B cell (primary cell): Measurements from ENCODE around the gene C1orf74. TPM values are rescaled to one million over a fixed set of nuclear protein-coding genes. Genes with fewer than 3 reads are reported as not detected.

ENCODE experiments used
- ATAC-seq: fragments of 200-7000 bp; cut with Tn5 transposase; one replicate; pipeline ENCODE4 v1.10.0; 2021; ENCODE audit warnings: low read depth, mild to moderate bottlenecking, moderate number of reproducible peaks, moderate library complexity
- CTCF ChIA-PET: fragments of 350-600 bp; sonication (Branson Sonifier 250); formaldehyde crosslinking; loops from one replicate; lab custom pipeline; 2021; ENCODE audit warnings: antibody characterized with exemption, inconsistent platforms; lab: Charles Lee
- POLR2A ChIA-PET: fragments of 350-600 bp; sonication (Branson Sonifier 250); formaldehyde crosslinking; loops from one replicate; lab custom pipeline; 2021; ENCODE audit warnings: antibody characterized with exemption; lab: Charles Lee
- DNase-seq: peaks from one replicate; pipeline ENCODE4 v3.0.0; 2013
- H2AFZ ChIP-seq: 2 replicates; pipeline ENCODE4 v1.6.1; 2012; ENCODE audit warnings: mild to moderate bottlenecking, low read depth, low read length; ENCODE audit not compliant: insufficient read depth, poor library complexity, severe bottlenecking
- H3K27ac ChIP-seq, 2 donors: 1 replicate in 1 of 2; 2 replicates in 1 of 2; pipeline ENCODE4 v1.5.1; 2012 to 2013; ENCODE audit warnings: low read length in 2 of 2, mild to moderate bottlenecking in 2 of 2, moderate library complexity in 1 of 2
- H3K27me3 ChIP-seq, 4 experiments: fragments of 200-600 bp in 1 of 4; sonication (generic) in 1 of 4; replicated peaks in 1 of 4; 1 replicate in 2 of 4; 2 replicates in 2 of 4; pipeline versions ENCODE4 v1.6.1 to v1.7.0; 2013 to 2016; ENCODE audit warnings: low read length in 3 of 4, mild to moderate bottlenecking in 2 of 4, mixed read lengths in 1 of 4, moderate library complexity in 1 of 4; ENCODE audit not compliant: insufficient read depth in 4 of 4, control insufficient read depth in 3 of 4; ENCODE audit errors: control extremely low read depth in 1 of 4
- H3K36me3 ChIP-seq, 2 experiments: replicated peaks in 1 of 2; 1 replicate in 1 of 2; 2 replicates in 1 of 2; pipeline versions ENCODE4 v1.6.1 to v1.7.1; 2013; ENCODE audit warnings: low read length in 1 of 2; ENCODE audit not compliant: insufficient read depth in 2 of 2, control insufficient read depth in 1 of 2; ENCODE audit errors: control extremely low read depth in 1 of 2, extremely low read depth in 1 of 2
- H3K4me1 ChIP-seq, 2 donors: fragments of 200-600 bp in 1 of 2; sonication (generic) in 1 of 2; 1 replicate in 1 of 2; 2 replicates in 1 of 2; pipeline versions ENCODE4 v1.5.1 to v1.6.1; 2013 to 2017; ENCODE audit warnings: low read length in 2 of 2; ENCODE audit not compliant: control insufficient read depth in 2 of 2, insufficient read depth in 2 of 2
- H3K4me2 ChIP-seq: replicated peaks from 2 replicates; pipeline ENCODE3; 2012; ENCODE audit warnings: mild to moderate bottlenecking, low read depth, low read length; ENCODE audit not compliant: poor library complexity, severe bottlenecking
- H3K4me3 ChIP-seq, 5 experiments: fragments of 200-600 bp in 1 of 5; sonication (generic) in 1 of 5; 1 replicate in 3 of 5; 2 replicates in 2 of 5; pipeline versions ENCODE4 v1.5.1 to v1.7.0; 2011 to 2016; ENCODE audit warnings: low read length in 4 of 5, mild to moderate bottlenecking in 4 of 5, low read depth in 2 of 5, control low read depth in 1 of 5, moderate library complexity in 1 of 5; ENCODE audit not compliant: insufficient read depth in 1 of 5; ENCODE audit errors: control extremely low read depth in 1 of 5, extremely low read depth in 1 of 5
- H3K79me2 ChIP-seq: fragments of 200-600 bp; sonication (generic); one replicate; pipeline ENCODE4 v1.6.0; 2016; ENCODE audit warnings: low read length; ENCODE audit not compliant: control insufficient read depth, insufficient read depth
- H3K9ac ChIP-seq: fragments of 200-600 bp; sonication (generic); 2 replicates; pipeline ENCODE4 v1.6.1; 2017; ENCODE audit warnings: mild to moderate bottlenecking, low read length, moderate library complexity
- H3K9me3 ChIP-seq, 3 donors: one replicate each; pipeline versions ENCODE4 v1.6.1 to v1.7.1; 2013; ENCODE audit warnings: low read length in 2 of 3; ENCODE audit not compliant: control insufficient read depth in 2 of 3, insufficient read depth in 1 of 3; ENCODE audit errors: control extremely low read depth in 1 of 3
- H4K20me1 ChIP-seq: 2 replicates; pipeline ENCODE4 v1.6.0; 2012; ENCODE audit warnings: mild to moderate bottlenecking, low read length; ENCODE audit not compliant: insufficient read depth, control insufficient read depth, poor library complexity, severe bottlenecking
- H3K27ac Mint-ChIP-seq: one replicate; pipeline ENCODE4 v1.8.0; 2021; ENCODE audit warnings: mixed read lengths
- H3K27me3 Mint-ChIP-seq: one replicate; pipeline ENCODE4 v1.8.0; 2021; ENCODE audit warnings: mixed read lengths
- H3K4me1 Mint-ChIP-seq: one replicate; pipeline ENCODE4 v1.8.0; 2021; ENCODE audit warnings: mixed read lengths
- H3K4me3 Mint-ChIP-seq: one replicate; pipeline ENCODE4 v1.8.0; 2021; ENCODE audit warnings: mixed read lengths
- H3K9me3 Mint-ChIP-seq: one replicate; pipeline ENCODE4 v1.8.0; 2022; ENCODE audit warnings: mixed read lengths; ENCODE audit not compliant: insufficient read depth
- CTCF ChIP-seq: fragments of 200-600 bp; IDR thresholded peaks from one replicate; pipeline ENCODE4 v1.8.0; 2022; ENCODE audit warnings: antibody characterized with exemption, mild to moderate bottlenecking
- EZH2 ChIP-seq: IDR thresholded peaks from 2 replicates; pipeline ENCODE4 v1.6.1; 2012; ENCODE audit warnings: borderline replicate concordance, low read depth, mild to moderate bottlenecking, moderate library complexity, low read length; ENCODE audit not compliant: insufficient read depth, poor library complexity, severe bottlenecking
- WGBS: methylation state at CpG from one replicate; pipeline ENCODE4 v1.1.5; 2013; ENCODE audit warnings: missing lambda C conversion rate; ENCODE audit not compliant: insufficient coverage; 5-methylcytosine and 5-hydroxymethylcytosine counted together
- intact Hi-C: fragments of 100-400 bp; cut with micrococcal nuclease; formaldehyde crosslinking; loops from one replicate; pipeline ENCODE4 v1.10.0; 2022
- polyA plus RNA-seq: library from polyadenylated mRNA; depleted of rRNA; stranded (reverse); fragments of >200 nt; gene quantifications from 2 replicates; pipeline ENCODE4 v1.2.3, GENCODE V29; 2012
- total RNA-seq, 2 donors: library from RNA; stranded (reverse); fragments of 120-200 nt in 1 of 2; gene quantifications; 1 replicate in 1 of 2; 2 replicates in 1 of 2; pipeline versions ENCODE4 v1.2.3 to v1.2.4, GENCODE V29; 2013 to 2022

Gene C1orf74
- total and polyA plus RNA-seq, 2 donors (not counting 1 experiment from before 2014, with no cell fraction given), result 0.49 to 3.4 TPM

DNA sequence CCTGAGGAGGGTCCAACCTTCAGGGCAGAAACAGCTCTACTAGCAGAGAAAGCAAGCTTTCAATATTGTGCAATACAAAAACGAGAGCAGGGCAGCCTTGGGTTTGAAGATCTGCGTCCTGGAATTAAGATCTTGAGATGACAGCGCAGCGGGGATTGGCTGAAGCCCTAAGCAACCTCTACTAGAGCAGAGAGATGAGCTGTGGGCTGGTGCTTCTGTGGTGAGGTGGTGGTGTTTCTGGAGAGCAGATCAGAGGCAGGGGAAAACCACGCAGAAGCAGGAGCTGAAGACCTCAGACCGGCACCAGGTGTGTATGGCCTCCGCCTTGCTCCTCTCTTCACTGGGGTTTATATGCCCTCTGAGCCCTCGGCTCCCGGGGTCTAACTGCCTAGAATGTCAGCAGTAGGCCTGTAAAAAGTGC is 16.0 kb downstream of the C1orf74 start:
- intact Hi-C loops, result loop anchor here (1.0 to 5.0 kb wide), 2 partner anchors 12 to 59 kb away; partner anchors contain the start of genes TRAF3IP3 and UTP25
- H3K36me3 ChIP-seq, result peaks cover 5 to 49% of the 10 kb centered on the region in 2 experiments
- Mint-ChIP-seq H3K9me3 (no peaks in the 10 kb centered on the region), H3K27ac (no peak overlapping the region), H3K27me3 (no peaks in the 10 kb centered on the region), H3K4me1 (peaks cover 32% of the 10 kb centered on the region), H3K4me3 (no peak overlapping the region)
- 1% methylated on average over 9 of the region's 9 CpGs for WGBS
- no peaks in the 10 kb centered on the region for H3K27me3 ChIP-seq
- H3K9ac ChIP-seq, result peak overlapping the region; percentile 77
- H3K79me2 ChIP-seq, result peaks cover 77% of the 10 kb centered on the region
- POLR2A ChIA-PET, result interaction anchor here (1.2 to 4.2 kb wide), 4 partner anchors 9 to 17 kb away, joined by 3 to 40 read pairs (median 8); partner anchors contain the start of genes C1orf74 and TRAF3IP3
- peak; percentile 72 for DNase-seq
- no peaks in the 10 kb centered on the region for H3K9me3 ChIP-seq
- H2AFZ ChIP-seq, result peak overlapping the region; percentile 58
- H3K27ac ChIP-seq, result peak overlapping the region; percentile 57 to 87
- H3K4me2 ChIP-seq, result peak overlapping the region; percentile 71
- H3K4me1 ChIP-seq, result peaks cover 55 to 71% of the 10 kb centered on the region in 2 donors
- peak overlapping the region; percentile 58 to 83 (median 68) for H3K4me3 ChIP-seq
- peak; percentile 85 for ATAC-seq
- peaks cover 15% of the 10 kb centered on the region for H4K20me1 ChIP-seq
- TF ChIP-seq CTCF, result no peak
- no peak for TF ChIP-seq EZH2
- CTCF ChIA-PET, result interaction anchor here (0.6 to 5.3 kb wide), 8 partner anchors 11 to 77 kb away, joined by 3 to 48 read pairs (median 6); partner anchors contain the start of genes C1orf74 and TRAF3IP3

- ATAC-seq (no peak), DNase-seq (no peak)
- Histone ChIP-seq H3K36me3 (peaks cover 5 to 50% of the 10 kb centered on the region in 2 experiments), H3K27ac (peak overlapping the region; percentile 57 to 87), H3K4me3 (peak overlapping the region; percentile 58 to 83 (median 68)), H2AFZ (no peak overlapping the region), H3K27me3 (no peaks in the 10 kb centered on the region), H3K9ac (peak overlapping the region; percentile 77), H3K4me1 (peaks cover 48 to 64% of the 10 kb centered on the region in 2 donors), H4K20me1 (peaks cover 15% of the 10 kb centered on the region), H3K9me3 (no peaks in the 10 kb centered on the region), H3K4me2 (peak overlapping the region; percentile 71), H3K79me2 (peaks cover 84% of the 10 kb centered on the region)
- no peak for TF ChIP-seq EZH2
- TF ChIP-seq CTCF, result no peak
- Mint-ChIP-seq H3K4me1 (peaks cover 37% of the 10 kb centered on the region), H3K27ac (no peak overlapping the region), H3K27me3 (no peaks in the 10 kb centered on the region), H3K4me3 (no peak overlapping the region), H3K9me3 (no peaks in the 10 kb centered on the region)
- CTCF ChIA-PET, result interaction anchor here (0.6 to 5.3 kb wide), 7 partner anchors 8 to 78 kb away, joined by 3 to 48 read pairs (median 10); partner anchors contain the start of gene C1orf74
- intact Hi-C loops, result loop anchor here (1.0 to 5.0 kb wide), 2 partner anchors 11 to 60 kb away; partner anchors contain the start of genes TRAF3IP3 and UTP25
- POLR2A ChIA-PET, result interaction anchor here (0.9 to 4.2 kb wide), 5 partner anchors 9 to 1559 kb away, joined by 3 to 40 read pairs (median 6); partner anchors contain the start of genes C1orf74, TRAF3IP3 and TRAF5
Measured at GRCh38 chr1:209767706-209768105, 16.7 kb downstream of the C1orf74 start.
